GM18498 (cell line): ENCODE measurements around the gene TRUB2.
"Not testable (repeated sequence)": the region's sequence is repeated elsewhere in the genome, so short reads cannot be mapped to it uniquely, and the experiment has no call there.

Source experiments
- ATAC-seq: cut with Tn5 transposase; IDR thresholded peaks from one replicate; pipeline ENCODE4 v1.9.1; 2021; ENCODE audit warnings: mild to moderate bottlenecking, moderate library complexity; ENCODE audit not compliant: unreplicated experiment

TRUB2 gene

DNA sequence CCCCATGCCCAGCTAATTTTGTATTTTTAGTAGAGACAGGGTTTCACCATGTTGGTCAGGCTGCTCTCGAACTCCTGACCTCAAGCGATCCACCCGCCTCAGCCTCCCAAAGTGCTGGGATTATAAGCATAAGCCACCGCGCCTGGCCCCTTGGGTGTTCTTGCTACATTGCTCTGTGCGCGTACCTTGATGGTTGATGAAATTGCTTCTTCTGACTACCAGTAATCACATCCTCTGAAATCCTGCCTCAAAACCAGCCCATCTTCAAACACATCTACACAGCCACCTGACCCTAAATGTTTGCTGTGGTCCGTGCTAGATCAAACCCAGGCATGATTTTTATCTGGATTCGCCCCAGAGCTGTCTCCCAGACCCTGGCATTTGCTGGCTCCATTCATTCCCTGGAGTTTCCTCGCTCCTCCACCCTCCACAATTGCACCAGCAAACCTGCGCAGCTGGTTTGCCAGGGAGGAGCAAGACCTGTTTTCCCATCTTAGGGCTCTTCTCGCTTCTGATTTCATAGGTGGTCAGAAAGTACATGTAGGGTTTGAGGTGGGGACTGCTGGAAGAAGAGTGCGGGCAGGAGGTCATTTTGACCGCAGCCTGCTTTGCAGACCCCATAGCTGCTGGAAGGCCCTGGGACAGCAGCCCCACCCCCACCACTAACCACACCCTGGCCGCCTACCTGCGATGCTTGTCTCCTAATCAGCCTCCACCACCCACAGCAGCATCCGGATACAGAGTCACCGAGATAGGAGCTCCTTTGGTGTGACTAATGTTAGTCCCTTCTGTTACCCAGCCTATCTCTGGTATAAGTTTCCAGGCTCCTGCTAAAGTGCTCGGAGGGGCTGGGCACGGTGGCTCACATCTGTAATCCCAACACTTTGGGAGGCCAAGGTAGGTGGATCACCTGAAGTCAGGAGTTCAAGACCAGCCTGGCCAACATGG is 23.4 kb downstream of the TRUB2 start:
- no peak for ATAC-seq

- no peak for ATAC-seq
Observed at GRCh38 chr9:128297221-128297773, 24.9 kb downstream of the TRUB2 start.

- ATAC-seq, result no peak
Observed at GRCh38 chr9:128296340-128297220, 25.7 kb downstream of the TRUB2 start.

DNA sequence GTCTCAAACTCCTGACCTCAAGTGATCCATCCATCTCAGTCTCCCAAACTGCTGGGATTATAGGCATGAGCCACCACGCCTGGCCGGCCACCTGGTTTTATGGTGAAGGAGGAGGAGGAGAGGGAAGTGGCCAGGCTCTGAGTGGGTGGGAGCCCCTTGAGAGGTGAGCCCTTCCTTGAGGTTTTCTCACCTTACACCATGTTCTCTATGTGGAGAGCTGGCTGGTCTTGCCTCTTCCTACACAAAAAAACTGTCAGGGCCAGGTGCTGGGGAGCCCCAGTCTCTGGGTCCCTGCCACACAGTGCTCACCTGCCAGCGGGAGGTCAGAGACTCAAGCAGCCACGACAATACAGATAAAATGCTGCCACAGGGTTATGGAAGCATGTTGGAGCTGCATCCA is 28.1 kb downstream of the TRUB2 start:
- no peak for ATAC-seq

DNA sequence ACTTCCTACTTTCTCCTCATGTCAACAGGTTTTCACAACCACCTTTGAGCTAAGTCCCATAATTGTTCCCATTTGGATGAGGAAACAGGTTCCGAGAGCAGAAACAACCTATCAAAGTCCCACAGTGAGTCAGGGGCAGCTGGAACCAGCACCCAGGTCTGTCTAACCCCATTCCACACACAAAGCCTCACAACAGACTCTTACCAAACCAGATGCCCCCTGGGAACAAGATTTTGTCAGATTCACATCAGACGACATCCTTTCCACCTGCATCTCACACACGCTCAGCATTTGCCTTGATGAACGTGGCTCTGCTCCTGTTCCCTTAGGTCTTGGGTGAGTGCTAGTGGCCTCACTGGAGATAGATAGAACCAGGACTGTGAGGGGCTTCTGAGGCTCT is 29.2 kb downstream of the TRUB2 start:
- ATAC-seq, result no peak

- ATAC-seq, result no peak
Observed at GRCh38 chr9:128292009-128292408, 30.2 kb downstream of the TRUB2 start.

DNA sequence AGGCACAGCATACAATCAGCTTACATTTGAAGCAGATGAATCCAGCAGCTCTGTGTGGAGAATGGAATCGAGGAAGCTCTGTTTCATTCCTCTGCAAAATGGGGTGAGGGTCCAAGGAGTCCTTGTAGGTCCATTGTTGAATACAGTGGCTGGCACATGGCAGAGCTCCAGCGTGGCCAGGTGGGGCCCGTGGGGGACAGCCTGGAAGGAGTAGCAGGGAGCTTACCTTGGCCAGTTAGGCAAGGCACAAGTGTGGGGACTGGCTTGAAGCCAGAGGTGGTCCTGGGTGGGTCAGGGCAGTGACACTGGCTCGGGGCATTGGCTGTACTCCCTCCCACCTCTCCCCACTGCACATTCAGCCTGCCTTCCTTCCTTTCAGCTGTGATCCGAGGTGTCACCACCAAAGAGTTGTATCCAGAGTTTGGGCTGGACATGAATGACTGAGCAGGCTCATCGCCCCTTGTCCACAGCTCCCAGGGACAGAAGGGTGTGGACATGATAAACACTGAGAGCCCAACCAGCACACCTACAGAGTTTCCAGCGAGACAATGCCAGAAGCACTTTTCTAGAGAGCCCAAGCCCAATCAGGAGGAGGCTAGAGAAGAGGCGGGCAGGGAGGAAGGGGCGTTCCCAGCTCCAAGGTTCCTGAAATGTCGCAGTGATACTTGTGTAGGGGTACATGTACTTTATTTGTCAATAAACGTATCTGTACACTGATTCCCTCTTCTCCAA is 33.8 kb downstream of the TRUB2 start:
- ATAC-seq, result no peak

DNA sequence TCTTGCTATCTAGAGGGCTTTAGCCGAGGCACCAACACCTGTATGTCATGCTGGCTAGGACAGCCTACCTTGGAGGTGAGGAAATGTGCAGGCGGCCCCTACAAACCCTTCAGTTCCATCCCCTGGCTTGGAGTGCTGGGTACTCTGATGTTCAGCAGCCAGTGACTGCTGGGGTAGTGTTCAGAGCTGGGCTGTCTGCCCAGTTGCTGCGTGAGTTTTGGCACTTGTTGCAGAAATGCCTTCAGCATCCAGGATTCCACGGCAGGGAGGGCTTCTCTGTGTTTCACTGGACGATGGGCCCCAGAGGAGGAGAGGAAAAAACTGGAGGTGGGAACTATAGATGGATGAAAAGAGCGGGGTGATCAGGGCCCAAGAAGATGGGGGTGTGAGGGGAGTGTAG is 35.8 kb downstream of the TRUB2 start:
- ATAC-seq, result no peak

- no peak for ATAC-seq
Observed at GRCh38 chr9:128285033-128285784, 37.0 kb downstream of the TRUB2 start.

GRCh38 chr9:128282500-128282899 is 39.7 kb downstream of the TRUB2 start:
- no peak for ATAC-seq

- ATAC-seq, result no peak
Observed at GRCh38 chr9:128280084-128280622, 42.1 kb downstream of the TRUB2 start.

DNA sequence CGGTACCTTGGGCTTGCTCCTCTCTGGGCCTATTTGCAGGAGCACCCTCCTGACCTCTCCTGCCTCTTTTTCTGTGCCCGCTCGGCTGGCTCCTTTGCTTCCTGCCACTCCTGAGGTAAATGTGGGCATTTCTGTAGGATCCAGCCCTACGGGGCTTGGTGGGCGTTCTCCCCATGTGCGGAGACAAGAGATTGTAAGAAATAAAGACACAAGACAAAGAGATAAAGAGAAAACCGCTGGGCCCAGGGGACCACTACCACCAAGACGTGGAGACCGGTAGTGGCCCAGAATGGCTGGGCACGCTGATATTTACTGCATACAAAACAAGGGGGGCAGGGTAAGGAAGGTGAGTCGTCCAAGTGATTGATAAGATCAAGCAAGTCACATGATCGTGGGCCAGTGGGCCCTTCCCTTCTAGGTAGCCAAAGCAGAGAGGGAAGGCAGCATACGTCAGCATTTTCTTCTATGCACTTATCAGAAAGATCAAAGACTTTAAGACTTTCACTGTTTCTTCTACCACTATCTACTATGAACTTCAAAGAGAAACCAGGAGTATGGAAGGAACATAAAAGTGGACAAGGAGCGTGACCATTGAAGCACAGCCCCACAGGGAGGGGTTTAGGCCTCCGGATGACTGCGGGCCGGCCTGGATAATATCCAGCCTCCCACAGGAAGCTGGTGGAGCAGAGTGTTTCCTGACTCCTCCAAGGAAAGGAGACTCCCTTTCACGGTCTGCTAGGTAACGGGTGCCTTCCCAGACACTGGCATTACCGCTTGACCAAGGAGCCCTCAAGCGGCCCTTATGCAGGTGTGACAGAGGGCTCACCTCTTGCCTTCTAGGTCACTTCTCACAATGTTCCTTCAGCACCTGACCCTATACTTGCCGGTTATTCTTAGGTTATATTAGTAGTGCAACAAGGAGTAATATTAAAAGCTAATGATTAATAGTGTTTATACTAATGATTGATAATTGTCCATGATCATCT is 42.9 kb downstream of the TRUB2 start:
- not testable (repeated sequence) for ATAC-seq

DNA sequence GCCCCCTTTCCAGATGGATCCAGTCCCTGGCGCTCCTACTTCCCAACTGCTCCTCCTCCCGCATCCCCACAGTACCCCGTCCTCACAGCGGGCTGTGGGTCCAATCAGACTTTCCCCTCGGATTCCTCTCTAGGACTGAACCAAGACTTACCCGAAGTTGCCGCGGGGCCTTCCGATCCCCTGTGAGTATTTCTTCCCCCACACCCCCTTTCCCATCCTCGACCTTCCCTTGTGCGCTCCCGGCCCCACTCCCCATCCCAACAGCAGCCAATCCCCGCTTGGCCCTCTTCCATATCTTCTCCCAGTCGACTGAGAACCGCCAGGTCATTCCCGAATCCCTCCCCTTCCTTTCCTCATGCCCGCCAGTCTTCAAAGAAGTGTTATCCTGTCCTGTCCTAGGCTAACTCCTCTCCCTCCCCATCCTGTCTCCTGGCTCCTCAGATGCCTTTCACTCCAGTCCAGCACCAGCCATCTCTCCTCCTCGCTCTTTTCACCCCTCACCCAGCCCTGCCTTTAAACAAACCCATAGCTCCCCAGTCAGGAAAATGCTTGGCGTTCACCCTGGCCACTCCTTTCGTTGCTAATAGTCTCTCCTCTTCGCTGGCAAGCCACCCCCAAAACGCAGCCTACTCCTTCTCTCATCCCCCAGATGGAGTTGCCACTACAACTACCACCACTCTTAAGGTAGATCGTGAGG is 45.5 kb downstream of the TRUB2 start:
- no peak for ATAC-seq

- ATAC-seq, result peak; percentile 97
Observed at GRCh38 chr9:128276008-128276573, 46.2 kb downstream of the TRUB2 start, which contains the start of gene SWI5. Gene SWI5 (plus strand): TSS chr9:128276276.

- ATAC-seq, result peak; percentile 53
Observed at GRCh38 chr9:128275198-128276007, 46.8 kb downstream of the TRUB2 start, which contains the start of gene GOLGA2. Gene GOLGA2 (minus strand): TSS chr9:128276007. CDS start chr9:128275976, 31 bp downstream.

GRCh38 chr9:128274245-128274644 is 48.0 kb downstream of the TRUB2 start:
- no peak for ATAC-seq

GRCh38 chr9:128271512-128271911 is 50.7 kb downstream of the TRUB2 start:
- no peak for ATAC-seq
